ENCODE data around the gene CDC42. TPM values are rescaled to one million over a fixed set of nuclear protein-coding genes. Genes with fewer than 3 reads are reported as not detected.

Gene CDC42
- total and polyA plus RNA-seq, 2 of the 13 experiments (the other 11 are each of a cell fraction or from before 2014, with no cell fraction given), result 138 to 237 TPM

DNA sequence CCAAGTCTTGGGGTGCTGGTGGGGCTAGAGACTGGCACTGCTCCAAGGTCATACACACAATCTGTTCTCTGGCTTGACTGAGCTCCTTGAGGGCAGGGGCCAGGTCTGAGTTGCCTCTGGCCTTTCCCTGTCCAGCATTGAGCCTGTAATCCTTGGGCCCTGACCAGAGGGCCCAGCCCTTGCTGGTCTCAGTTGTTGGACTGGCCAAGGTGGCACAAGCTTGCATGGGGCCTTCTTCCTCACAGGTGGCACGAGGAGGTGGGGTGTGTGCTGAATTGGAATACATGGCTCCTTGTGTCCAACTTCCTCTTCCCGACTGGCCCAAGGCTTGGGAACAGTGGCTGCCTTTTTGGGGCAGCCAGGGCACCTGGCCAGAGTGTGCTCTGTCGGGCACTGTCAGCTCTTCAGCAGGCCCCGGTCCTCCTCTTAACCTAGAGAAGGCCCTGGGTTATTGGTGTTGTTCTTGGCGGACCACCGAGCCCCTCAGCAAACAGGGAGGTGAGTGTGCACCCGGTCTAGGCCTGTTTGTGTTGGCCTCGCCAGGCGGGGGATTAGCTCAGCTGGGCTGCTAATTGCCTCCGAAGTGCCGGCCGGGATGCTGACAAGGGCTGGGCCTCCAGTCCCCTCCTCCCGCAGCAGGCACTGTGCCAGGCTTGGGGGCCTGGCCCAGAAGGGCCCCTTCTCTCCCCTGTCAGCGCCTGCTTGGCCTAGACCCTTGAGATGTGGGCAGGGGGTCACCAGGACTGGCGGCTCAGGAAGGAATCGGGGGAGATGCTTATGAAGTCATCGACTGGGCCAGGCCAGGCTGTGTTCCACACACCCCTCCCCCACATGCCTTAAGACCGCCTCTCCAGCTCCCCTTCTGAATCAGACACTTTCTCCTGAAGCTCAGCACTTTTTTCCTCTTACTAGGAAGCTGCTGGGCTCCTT, 61.8 kb downstream of the CDC42 start:
- TF ChIP-seq ZNF121 (CRISPR knock-in tag; IDR thresholded peaks at IDR 0.05), result no peak
- TF ChIP-seq AGO2 (optimal IDR thresholded peaks at IDR 0.05; ENCODE audit: low read depth, low read length), result peak; percentile 44
- TF ChIP-seq ZNF510 (CRISPR knock-in tag; IDR thresholded peaks at IDR 0.05; ENCODE audit: low read depth), result no peak
- no peak for TF ChIP-seq SP1 (IDR thresholded peaks at IDR 0.05)
- no peak for TF ChIP-seq SP1 (CRISPR knock-in tag; IDR thresholded peaks at IDR 0.05)
- no TSS peak for BruUV-seq (replicated peaks)
- DNase-seq (ENCODE audit: low spot score) (no peak), ATAC-seq (no peak), FAIRE-seq (no peak)
- Histone ChIP-seq H3K79me2 (ENCODE audit: insufficient read depth, low read length) (no peaks in the 10 kb centered on the region), H3K4me2 (ENCODE audit: low read depth, low read length) (no peak overlapping the region), H3K36me3 (replicated peaks in 1 of 2; ENCODE audit: control insufficient read depth in 1 of 2, insufficient read depth in 2 of 2, low read length in 2 of 2) (peaks cover 1 to 19% of the 10 kb centered on the region in 2 experiments; a peak in 3 of 5 replicates), H3K27me3 (ENCODE audit: control insufficient read depth in 1 of 2, insufficient read depth in 2 of 2, low read length in 2 of 2) (no peaks in the 10 kb centered on the region), H2AFZ (ENCODE audit: low read length) (no peak overlapping the region), H3K4me1 (ENCODE audit: insufficient read depth, low read length) (peaks cover 6% of the 10 kb centered on the region; the same call in 1 of the 2 replicates), H4K20me1 (ENCODE audit: insufficient read depth, low read length) (peaks cover 14% of the 10 kb centered on the region; the same call in 1 of the 2 replicates), H3K27ac (ENCODE audit: extremely low read length, insufficient read depth, low read length) (no peak overlapping the region), H3K4me3 (replicated peaks in 1 of 3; ENCODE audit: insufficient read depth in 1 of 3, low read depth in 2 of 3, low read length in 3 of 3) (no peak overlapping the region), H3K9ac (ENCODE audit: insufficient read depth, low read depth, low read length) (no peak overlapping the region), H3K9me3 (ENCODE audit: low read length) (no peaks in the 10 kb centered on the region)
- in situ Hi-C loops (cut with HindIII; ENCODE audit: extremely low pct_ligation_motif_present, low pct_unique_long_range_greater_than_20kb), result no loop called here
- 95% methylated on average over 8 of the region's 18 CpGs for WGBS (ENCODE audit: low lambda C conversion rate)
- CTCF ChIA-PET (ENCODE audit: low intra/inter-chr PET ratio, low total read pairs), result no interaction called here
- intact Hi-C loops (cut with micrococcal nuclease; ENCODE audit: unreplicated experiment), result no loop called here
- POLR2A ChIA-PET, result no interaction called here

DNA sequence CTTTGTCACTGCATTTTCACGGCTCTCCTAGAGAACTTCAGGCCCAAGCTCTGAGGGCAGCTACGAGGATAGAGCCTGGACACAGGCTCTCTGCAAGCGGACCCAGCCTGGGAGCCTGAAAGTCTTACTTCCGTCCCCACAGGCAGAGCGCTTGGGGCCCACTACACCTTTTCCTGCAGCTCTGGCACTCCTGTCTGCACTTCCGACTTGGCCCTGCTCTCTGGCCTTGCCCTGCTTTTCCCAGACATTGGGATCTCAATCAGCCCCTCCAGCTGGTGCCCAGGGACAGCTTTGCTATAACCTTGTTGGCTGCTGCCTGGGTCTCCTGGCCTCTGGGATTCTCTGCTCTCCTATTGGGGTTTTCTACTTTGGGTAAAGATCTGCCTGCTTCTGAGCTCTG, 62.8 kb downstream of the CDC42 start:
- Histone ChIP-seq H2AFZ (ENCODE audit: low read length) (no peak overlapping the region), H3K27me3 (ENCODE audit: control insufficient read depth in 1 of 2, insufficient read depth in 2 of 2, low read length in 2 of 2) (no peaks in the 10 kb centered on the region), H3K79me2 (ENCODE audit: insufficient read depth, low read length) (no peaks in the 10 kb centered on the region), H3K9ac (ENCODE audit: insufficient read depth, low read depth, low read length) (no peak overlapping the region), H3K4me2 (ENCODE audit: low read depth, low read length) (no peak overlapping the region), H3K9me3 (ENCODE audit: low read length) (no peaks in the 10 kb centered on the region), H3K4me1 (ENCODE audit: insufficient read depth, low read length) (no peaks in the 10 kb centered on the region), H4K20me1 (ENCODE audit: insufficient read depth, low read length) (peaks cover 14% of the 10 kb centered on the region; the same call in 1 of the 2 replicates), H3K36me3 (replicated peaks in 1 of 2; ENCODE audit: control insufficient read depth in 1 of 2, insufficient read depth in 2 of 2, low read length in 2 of 2) (peaks cover 1 to 19% of the 10 kb centered on the region in 2 experiments; a peak in 3 of 5 replicates), H3K4me3 (replicated peaks in 1 of 3; ENCODE audit: insufficient read depth in 1 of 3, low read depth in 2 of 3, low read length in 3 of 3) (no peak overlapping the region), H3K27ac (ENCODE audit: extremely low read length, insufficient read depth, low read length) (no peak overlapping the region)
- DNase-seq (ENCODE audit: low spot score), result no peak
- no TSS peak for BruUV-seq (replicated peaks)
- no peak for FAIRE-seq
- ChIA-PET CTCF (ENCODE audit: low intra/inter-chr PET ratio, low total read pairs) (no interaction called here), POLR2A (no interaction called here)
- ATAC-seq, result no peak
- 84% methylated on average over 6 of the region's 6 CpGs for whole genome bisulfite sequencing (ENCODE audit: low lambda C conversion rate)
- in situ Hi-C loops (cut with HindIII; ENCODE audit: extremely low pct_ligation_motif_present, low pct_unique_long_range_greater_than_20kb), result no loop called here
- intact Hi-C loops (cut with micrococcal nuclease; ENCODE audit: unreplicated experiment), result no loop called here
- no peak for TF ChIP-seq MBD4 (IDR thresholded peaks at IDR 0.05; ENCODE audit: borderline replicate concordance, low read length)
- no peak for TF ChIP-seq ZNF20 (CRISPR knock-in tag; IDR thresholded peaks at IDR 0.05)
- TF ChIP-seq GPN1 (CRISPR knock-in tag; IDR thresholded peaks at IDR 0.05; ENCODE audit: borderline replicate concordance), result no peak
- TF ChIP-seq, protein P1, sequence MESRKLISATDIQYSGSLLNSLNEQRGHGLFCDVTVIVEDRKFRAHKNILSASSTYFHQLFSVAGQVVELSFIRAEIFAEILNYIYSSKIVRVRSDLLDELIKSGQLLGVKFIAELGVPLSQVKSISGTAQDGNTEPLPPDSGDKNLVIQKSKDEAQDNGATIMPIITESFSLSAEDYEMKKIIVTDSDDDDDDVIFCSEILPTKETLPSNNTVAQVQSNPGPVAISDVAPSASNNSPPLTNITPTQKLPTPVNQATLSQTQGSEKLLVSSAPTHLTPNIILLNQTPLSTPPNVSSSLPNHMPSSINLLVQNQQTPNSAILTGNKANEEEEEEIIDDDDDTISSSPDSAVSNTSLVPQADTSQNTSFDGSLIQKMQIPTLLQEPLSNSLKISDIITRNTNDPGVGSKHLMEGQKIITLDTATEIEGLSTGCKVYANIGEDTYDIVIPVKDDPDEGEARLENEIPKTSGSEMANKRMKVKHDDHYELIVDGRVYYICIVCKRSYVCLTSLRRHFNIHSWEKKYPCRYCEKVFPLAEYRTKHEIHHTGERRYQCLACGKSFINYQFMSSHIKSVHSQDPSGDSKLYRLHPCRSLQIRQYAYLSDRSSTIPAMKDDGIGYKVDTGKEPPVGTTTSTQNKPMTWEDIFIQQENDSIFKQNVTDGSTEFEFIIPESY (CRISPR knock-in tag; IDR thresholded peaks at IDR 0.05), result no peak
- TF ChIP-seq ZKSCAN8 (CRISPR knock-in tag; IDR thresholded peaks at IDR 0.05; ENCODE audit: borderline replicate concordance), result no peak
- no peak for TF ChIP-seq MAZ (IDR thresholded peaks at IDR 0.05; ENCODE audit: borderline replicate concordance, low read depth, low read length)
- no peak for TF ChIP-seq MAZ (CRISPR knock-in tag; IDR thresholded peaks at IDR 0.05; ENCODE audit: low read depth)
- TF ChIP-seq TBL1XR1 (IDR thresholded peaks at IDR 0.05; ENCODE audit: borderline replicate concordance, low read length, partially characterized antibody), result no peak

All from HepG2 (cell line).